IMR-90 (cell line): Measurements from ENCODE around the gene CES4A.

Source experiments
- CEBPB ChIP-seq: IDR thresholded peaks from 2 replicates; pipeline ENCODE4 v1.6.1; 2012; ENCODE audit warnings: low read depth, low read length, improper control_type of control experiment
- CHD1 ChIP-seq: IDR thresholded peaks from 2 replicates; pipeline ENCODE4 v1.6.1; 2012; ENCODE audit warnings: low read depth, low read length, improper control_type of control experiment
- FOS ChIP-seq: fragments of 150-350 bp; IDR thresholded peaks from 2 replicates; pipeline ENCODE4 v1.6.1; 2016; ENCODE audit warnings: low read depth, low read length
- MAZ ChIP-seq: IDR thresholded peaks from 2 replicates; pipeline ENCODE4 v1.6.1; 2012; ENCODE audit warnings: low read depth, mild to moderate bottlenecking, low read length, improper control_type of control experiment, moderate library complexity, borderline replicate concordance
- MXI1 ChIP-seq: IDR thresholded peaks from 2 replicates; pipeline ENCODE4 v1.6.1; 2012; ENCODE audit warnings: low read depth, mild to moderate bottlenecking, low read length, moderate library complexity, borderline replicate concordance
- NFE2L2 ChIP-seq: fragments of 150-350 bp; IDR thresholded peaks from 2 replicates; pipeline ENCODE4 v1.6.1; 2016; ENCODE audit warnings: low read depth, mild to moderate bottlenecking, low read length
- POLR2A ChIP-seq: IDR thresholded peaks from 2 replicates; pipeline ENCODE4 v1.6.1; 2012; ENCODE audit warnings: mild to moderate bottlenecking, low read depth, low read length
- RAD21 ChIP-seq: IDR thresholded peaks from 2 replicates; pipeline ENCODE4 v1.6.1; 2012; ENCODE audit warnings: low read length, improper control_type of control experiment
- RCOR1 ChIP-seq: IDR thresholded peaks from 2 replicates; pipeline ENCODE4 v1.6.1; 2012; ENCODE audit warnings: mild to moderate bottlenecking, low read length, improper control_type of control experiment; ENCODE audit not compliant: insufficient replicate concordance
- RFX5 ChIP-seq: IDR thresholded peaks from 2 replicates; pipeline ENCODE4 v1.8.0; 2012; ENCODE audit warnings: low read depth, mild to moderate bottlenecking, low read length, moderate library complexity
- SMC3 ChIP-seq: fragments of 150-350 bp; IDR thresholded peaks from 2 replicates; pipeline ENCODE4 v1.6.1; 2016; ENCODE audit warnings: low read depth, mild to moderate bottlenecking, antibody characterized with exemption, low read length, moderate library complexity
- TF ChIP-seq, protein P1 (sequence below): conservative IDR thresholded peaks from 2 replicates; pipeline ENCODE4 v1.5.1; 2012; ENCODE audit warnings: mild to moderate bottlenecking, low read depth, low read length, improper control_type of control experiment
- TF ChIP-seq, protein P2 (sequence below): fragments of 150-350 bp; IDR thresholded peaks from 2 replicates; pipeline ENCODE4 v1.6.1; 2016; ENCODE audit warnings: low read depth, mild to moderate bottlenecking, low read length, moderate library complexity, borderline replicate concordance
- TF ChIP-seq, protein P3 (sequence below): fragments of 150-350 bp; IDR thresholded peaks from 2 replicates; pipeline ENCODE4 v1.6.1; 2017; ENCODE audit warnings: mild to moderate bottlenecking, antibody characterized with exemption, low read length, low read depth

DNA sequence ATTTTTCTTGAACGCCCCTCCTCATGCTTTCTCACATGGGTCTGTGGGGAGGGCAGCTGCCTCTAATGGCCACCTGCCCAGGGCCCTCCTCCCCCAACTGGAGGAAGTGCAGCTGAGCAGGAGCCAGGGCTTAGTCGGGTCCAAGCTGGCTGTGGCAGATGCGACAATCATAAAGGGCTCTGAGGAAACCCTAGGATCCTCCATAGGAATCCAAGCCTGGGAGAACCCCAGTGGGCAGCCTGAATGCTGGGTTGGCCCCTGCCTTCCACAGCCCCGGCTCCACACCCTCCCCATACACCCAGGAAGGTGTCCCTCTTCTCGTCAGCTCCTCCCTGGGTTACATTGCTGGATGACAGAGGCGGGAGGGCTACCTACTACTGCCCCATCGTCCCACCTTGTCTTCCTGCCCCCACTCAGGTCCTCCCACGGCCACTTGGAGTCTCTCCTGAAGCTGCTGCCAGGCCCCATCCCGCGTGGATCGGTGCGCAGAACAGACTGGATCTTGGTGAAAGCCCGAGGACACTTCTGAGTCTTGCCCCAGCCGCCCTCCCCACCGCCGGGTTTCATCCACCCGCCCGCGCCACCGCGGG lies 24.9 kb downstream of the CES4A start:
- no peak for TF ChIP-seq FOS
- TF ChIP-seq RAD21 = no peak
- TF ChIP-seq, protein P1, sequence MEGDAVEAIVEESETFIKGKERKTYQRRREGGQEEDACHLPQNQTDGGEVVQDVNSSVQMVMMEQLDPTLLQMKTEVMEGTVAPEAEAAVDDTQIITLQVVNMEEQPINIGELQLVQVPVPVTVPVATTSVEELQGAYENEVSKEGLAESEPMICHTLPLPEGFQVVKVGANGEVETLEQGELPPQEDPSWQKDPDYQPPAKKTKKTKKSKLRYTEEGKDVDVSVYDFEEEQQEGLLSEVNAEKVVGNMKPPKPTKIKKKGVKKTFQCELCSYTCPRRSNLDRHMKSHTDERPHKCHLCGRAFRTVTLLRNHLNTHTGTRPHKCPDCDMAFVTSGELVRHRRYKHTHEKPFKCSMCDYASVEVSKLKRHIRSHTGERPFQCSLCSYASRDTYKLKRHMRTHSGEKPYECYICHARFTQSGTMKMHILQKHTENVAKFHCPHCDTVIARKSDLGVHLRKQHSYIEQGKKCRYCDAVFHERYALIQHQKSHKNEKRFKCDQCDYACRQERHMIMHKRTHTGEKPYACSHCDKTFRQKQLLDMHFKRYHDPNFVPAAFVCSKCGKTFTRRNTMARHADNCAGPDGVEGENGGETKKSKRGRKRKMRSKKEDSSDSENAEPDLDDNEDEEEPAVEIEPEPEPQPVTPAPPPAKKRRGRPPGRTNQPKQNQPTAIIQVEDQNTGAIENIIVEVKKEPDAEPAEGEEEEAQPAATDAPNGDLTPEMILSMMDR = no peak
- TF ChIP-seq, protein P2, sequence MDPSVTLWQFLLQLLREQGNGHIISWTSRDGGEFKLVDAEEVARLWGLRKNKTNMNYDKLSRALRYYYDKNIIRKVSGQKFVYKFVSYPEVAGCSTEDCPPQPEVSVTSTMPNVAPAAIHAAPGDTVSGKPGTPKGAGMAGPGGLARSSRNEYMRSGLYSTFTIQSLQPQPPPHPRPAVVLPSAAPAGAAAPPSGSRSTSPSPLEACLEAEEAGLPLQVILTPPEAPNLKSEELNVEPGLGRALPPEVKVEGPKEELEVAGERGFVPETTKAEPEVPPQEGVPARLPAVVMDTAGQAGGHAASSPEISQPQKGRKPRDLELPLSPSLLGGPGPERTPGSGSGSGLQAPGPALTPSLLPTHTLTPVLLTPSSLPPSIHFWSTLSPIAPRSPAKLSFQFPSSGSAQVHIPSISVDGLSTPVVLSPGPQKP = no peak
- TF ChIP-seq SMC3 = no peak
- TF ChIP-seq, protein P3, sequence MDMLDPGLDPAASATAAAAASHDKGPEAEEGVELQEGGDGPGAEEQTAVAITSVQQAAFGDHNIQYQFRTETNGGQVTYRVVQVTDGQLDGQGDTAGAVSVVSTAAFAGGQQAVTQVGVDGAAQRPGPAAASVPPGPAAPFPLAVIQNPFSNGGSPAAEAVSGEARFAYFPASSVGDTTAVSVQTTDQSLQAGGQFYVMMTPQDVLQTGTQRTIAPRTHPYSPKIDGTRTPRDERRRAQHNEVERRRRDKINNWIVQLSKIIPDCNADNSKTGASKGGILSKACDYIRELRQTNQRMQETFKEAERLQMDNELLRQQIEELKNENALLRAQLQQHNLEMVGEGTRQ = no peak
- TF ChIP-seq POLR2A = no peak
- TF ChIP-seq MAZ = no peak
- TF ChIP-seq CHD1 = no peak
- no peak for TF ChIP-seq CEBPB
- no peak for TF ChIP-seq RCOR1
- TF ChIP-seq NFE2L2 = no peak
- no peak for TF ChIP-seq RFX5
- TF ChIP-seq MXI1 = no peak
